Measurements from ENCODE around the gene ACTN2. TPM values are rescaled to one million over a fixed set of nuclear protein-coding genes. Genes with fewer than 3 reads are reported as not detected.

The ACTN2 gene
- 1.7 to 2.2 TPM (median 1.9 TPM) in 3 replicates for total RNA-seq

- no peaks in the 10 kb centered on the region for H3K9me3 Mint-ChIP-seq
- peaks cover 11% of the 10 kb centered on the region for H3K4me1 Mint-ChIP-seq
- DNase-seq (ENCODE audit: low spot score in 2 of 2, unreplicated experiment in 2 of 2) = peak; percentile 41 to 60
- H3K27me3 Mint-ChIP-seq (ENCODE audit: low read depth) = peaks cover 46% of the 10 kb centered on the region
- no peak within 1 kb of the TSS for H3K27ac Mint-ChIP-seq
- H3K36me3 Mint-ChIP-seq = no peaks in the 10 kb centered on the region
- peak within 1 kb of the TSS; percentile 61 for H3K4me3 Mint-ChIP-seq
- TF ChIP-seq, protein P1, sequence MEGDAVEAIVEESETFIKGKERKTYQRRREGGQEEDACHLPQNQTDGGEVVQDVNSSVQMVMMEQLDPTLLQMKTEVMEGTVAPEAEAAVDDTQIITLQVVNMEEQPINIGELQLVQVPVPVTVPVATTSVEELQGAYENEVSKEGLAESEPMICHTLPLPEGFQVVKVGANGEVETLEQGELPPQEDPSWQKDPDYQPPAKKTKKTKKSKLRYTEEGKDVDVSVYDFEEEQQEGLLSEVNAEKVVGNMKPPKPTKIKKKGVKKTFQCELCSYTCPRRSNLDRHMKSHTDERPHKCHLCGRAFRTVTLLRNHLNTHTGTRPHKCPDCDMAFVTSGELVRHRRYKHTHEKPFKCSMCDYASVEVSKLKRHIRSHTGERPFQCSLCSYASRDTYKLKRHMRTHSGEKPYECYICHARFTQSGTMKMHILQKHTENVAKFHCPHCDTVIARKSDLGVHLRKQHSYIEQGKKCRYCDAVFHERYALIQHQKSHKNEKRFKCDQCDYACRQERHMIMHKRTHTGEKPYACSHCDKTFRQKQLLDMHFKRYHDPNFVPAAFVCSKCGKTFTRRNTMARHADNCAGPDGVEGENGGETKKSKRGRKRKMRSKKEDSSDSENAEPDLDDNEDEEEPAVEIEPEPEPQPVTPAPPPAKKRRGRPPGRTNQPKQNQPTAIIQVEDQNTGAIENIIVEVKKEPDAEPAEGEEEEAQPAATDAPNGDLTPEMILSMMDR (IDR thresholded peaks at IDR 0.05; ENCODE audit: unreplicated experiment) = no peak
Measured at GRCh38 chr1:236685917-236686814, at the start of gene ACTN2. Gene ACTN2, plus strand, starts transcription at chr1:236686499. Its CDS starts 175 bp downstream, at chr1:236686674.

DNA sequence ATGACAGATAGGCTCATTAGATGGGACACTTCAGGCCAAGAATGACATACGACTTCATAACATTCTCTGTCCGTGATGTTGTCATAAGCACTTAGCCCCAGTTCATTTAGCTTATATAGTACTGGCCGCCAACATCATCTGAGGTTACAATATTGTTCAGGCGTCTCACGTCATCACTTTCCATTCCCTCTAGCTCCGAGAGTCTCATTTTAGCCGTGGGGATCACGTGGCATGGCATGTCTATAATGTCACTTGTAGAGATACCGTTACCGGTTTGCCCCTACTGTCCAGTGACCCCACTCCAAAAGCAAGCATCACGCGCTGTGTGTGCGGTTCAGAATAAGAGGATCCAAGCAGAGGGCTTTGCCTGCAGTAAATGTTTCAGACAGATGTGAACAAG, 47.4 kb upstream of the ACTN2 start:
- Mint-ChIP-seq H3K27ac (no peak overlapping the region), H3K36me3 (no peaks in the 10 kb centered on the region), H3K9me3 (no peaks in the 10 kb centered on the region), H3K27me3 (ENCODE audit: low read depth) (peaks cover 24% of the 10 kb centered on the region), H3K4me1 (no peaks in the 10 kb centered on the region), H3K4me3 (no peak overlapping the region)
- TF ChIP-seq, protein P1 (IDR thresholded peaks at IDR 0.05; ENCODE audit: unreplicated experiment) = no peak
- no peak for DNase-seq (ENCODE audit: low spot score in 2 of 2, unreplicated experiment in 2 of 2)

DNA sequence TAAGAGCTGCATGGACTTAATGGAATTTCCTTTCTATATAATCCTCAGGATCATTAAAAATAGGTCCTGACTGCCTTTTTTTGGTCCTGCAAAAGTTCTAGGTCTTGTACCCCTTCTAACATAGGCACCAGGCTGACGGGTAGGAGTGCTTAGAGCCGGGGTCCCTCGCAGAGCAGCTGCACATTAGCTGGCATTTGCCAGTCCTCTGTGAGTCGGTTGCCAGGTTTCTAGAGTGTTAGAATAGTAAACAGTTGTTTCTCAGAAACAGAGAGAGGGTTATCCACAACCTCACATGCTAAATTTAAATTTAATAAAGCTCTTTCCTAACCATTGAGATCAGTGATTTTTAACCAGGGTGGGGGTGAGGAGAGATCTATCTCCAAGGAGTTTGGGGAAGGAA, 46.6 kb upstream of the ACTN2 start:
- no peak for DNase-seq (ENCODE audit: low spot score in 2 of 2, unreplicated experiment in 2 of 2)
- H3K36me3 Mint-ChIP-seq = no peaks in the 10 kb centered on the region
- no peaks in the 10 kb centered on the region for H3K9me3 Mint-ChIP-seq
- H3K4me3 Mint-ChIP-seq = no peak overlapping the region
- TF ChIP-seq, protein P1 (IDR thresholded peaks at IDR 0.05; ENCODE audit: unreplicated experiment) = no peak
- H3K4me1 Mint-ChIP-seq = no peaks in the 10 kb centered on the region
- H3K27ac Mint-ChIP-seq = no peak overlapping the region
- peaks cover 24% of the 10 kb centered on the region for H3K27me3 Mint-ChIP-seq (ENCODE audit: low read depth)

DNA sequence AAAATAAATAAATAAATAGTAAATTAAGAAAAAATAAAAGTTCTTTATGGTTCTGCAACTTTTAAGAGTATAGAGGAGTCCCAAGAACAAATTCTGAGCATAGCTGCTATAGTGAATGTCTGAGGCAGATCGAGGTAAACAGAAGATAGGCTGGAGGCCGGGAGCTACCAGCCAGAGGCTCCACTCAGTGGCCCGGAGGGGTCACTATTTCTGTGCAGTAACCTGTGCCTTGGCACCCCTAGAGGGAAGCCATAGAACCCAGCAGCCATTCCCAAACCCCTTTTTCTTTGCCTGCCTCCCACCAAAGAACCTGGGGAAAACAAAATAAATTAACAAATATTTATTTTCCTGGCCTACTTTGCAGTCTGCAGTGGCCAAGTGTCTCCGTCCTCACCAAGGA, 43.5 kb upstream of the ACTN2 start:
- peaks cover 16% of the 10 kb centered on the region for H3K27me3 Mint-ChIP-seq (ENCODE audit: low read depth)
- H3K9me3 Mint-ChIP-seq = no peaks in the 10 kb centered on the region
- no peak for DNase-seq (ENCODE audit: low spot score in 2 of 2, unreplicated experiment in 2 of 2)
- H3K27ac Mint-ChIP-seq = no peak overlapping the region
- H3K4me3 Mint-ChIP-seq = no peak overlapping the region
- TF ChIP-seq, protein P1 (IDR thresholded peaks at IDR 0.05; ENCODE audit: unreplicated experiment) = no peak
- no peaks in the 10 kb centered on the region for H3K4me1 Mint-ChIP-seq
- no peaks in the 10 kb centered on the region for H3K36me3 Mint-ChIP-seq

GRCh38 chr1:236645016-236645680, 41.2 kb upstream of the ACTN2 start:
- no peak overlapping the region for H3K4me3 Mint-ChIP-seq
- no peaks in the 10 kb centered on the region for H3K9me3 Mint-ChIP-seq
- no peaks in the 10 kb centered on the region for H3K36me3 Mint-ChIP-seq
- TF ChIP-seq, protein P1 (IDR thresholded peaks at IDR 0.05; ENCODE audit: unreplicated experiment) = no peak
- peaks cover 3% of the 10 kb centered on the region for H3K27me3 Mint-ChIP-seq (ENCODE audit: low read depth)
- no peaks in the 10 kb centered on the region for H3K4me1 Mint-ChIP-seq
- DNase-seq (ENCODE audit: low spot score in 2 of 2, unreplicated experiment in 2 of 2) = no peak
- H3K27ac Mint-ChIP-seq = no peak overlapping the region

Measured in mesothelial cell of epicardium (in vitro differentiated cells).